Glomerular visceral epithelial cell (primary cell): ENCODE measurements around the gene CSTF2T.

Experiments used
- DNase-seq: peaks from one replicate; pipeline ENCODE4 v3.0.0-alpha.2; 2016; ENCODE audit errors: extremely low spot score

Gene CSTF2T, protein sequence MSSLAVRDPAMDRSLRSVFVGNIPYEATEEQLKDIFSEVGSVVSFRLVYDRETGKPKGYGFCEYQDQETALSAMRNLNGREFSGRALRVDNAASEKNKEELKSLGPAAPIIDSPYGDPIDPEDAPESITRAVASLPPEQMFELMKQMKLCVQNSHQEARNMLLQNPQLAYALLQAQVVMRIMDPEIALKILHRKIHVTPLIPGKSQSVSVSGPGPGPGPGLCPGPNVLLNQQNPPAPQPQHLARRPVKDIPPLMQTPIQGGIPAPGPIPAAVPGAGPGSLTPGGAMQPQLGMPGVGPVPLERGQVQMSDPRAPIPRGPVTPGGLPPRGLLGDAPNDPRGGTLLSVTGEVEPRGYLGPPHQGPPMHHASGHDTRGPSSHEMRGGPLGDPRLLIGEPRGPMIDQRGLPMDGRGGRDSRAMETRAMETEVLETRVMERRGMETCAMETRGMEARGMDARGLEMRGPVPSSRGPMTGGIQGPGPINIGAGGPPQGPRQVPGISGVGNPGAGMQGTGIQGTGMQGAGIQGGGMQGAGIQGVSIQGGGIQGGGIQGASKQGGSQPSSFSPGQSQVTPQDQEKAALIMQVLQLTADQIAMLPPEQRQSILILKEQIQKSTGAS

DNA sequence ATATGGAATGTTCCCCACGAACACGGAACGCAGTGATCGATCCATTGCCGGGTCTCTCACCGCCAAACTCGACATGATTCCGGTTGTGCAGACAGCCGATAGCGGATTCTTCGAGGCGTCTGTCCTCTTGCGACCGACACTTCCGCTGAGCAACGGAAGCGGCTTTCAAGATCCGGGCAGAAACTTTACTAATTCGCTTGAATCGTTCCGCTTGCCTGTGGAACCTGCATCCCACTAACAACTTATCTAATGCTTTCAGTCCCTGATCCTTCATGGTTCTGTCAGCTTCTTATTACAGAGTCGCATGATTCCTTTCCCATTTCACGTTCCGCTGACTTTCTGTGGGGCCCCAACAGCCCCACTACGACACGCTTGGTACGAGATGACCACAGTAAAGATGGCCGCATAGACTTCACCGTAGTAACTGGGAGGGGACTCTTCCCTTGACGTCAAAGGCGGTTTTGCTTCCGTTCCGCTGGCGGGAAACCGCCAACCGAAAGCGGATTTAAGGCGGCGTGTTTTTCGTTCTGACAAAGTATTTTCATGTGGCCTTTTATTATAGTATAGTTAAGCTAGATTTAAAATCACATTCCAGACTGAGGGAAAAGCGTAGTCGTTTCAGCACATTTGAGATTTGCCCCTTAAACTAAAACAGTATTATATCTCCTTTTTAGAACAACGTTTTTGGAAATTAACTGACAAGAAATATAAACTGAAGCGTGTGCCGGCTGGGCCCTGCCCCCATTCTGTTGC is at the start of gene CSTF2T:
CSTF2T (minus strand) TSS at position 121 of the 753 bp plus-strand sequence; CDS start at position 75, 46 bp downstream.
- DNase-seq = peak; percentile 91

DNA sequence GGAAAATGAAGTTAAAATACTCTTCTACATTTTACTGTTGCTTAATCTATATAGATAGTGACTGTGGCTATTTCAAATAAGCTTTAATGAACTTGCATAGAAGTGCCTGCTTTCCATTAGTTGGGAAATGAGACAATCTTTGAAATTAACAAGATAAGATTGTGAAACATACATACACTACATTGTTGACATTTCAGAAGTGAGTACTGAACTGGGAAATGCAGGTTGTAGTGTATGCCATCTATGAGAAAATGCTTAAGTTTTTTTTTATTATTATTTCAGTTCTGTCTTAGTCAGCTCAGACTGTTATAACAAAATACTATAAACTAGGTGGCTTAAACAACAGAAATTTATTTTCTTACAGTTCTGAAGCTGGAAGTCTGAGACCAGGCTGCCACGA is 49.6 kb upstream of the CSTF2T start:
- no peak for DNase-seq

DNA sequence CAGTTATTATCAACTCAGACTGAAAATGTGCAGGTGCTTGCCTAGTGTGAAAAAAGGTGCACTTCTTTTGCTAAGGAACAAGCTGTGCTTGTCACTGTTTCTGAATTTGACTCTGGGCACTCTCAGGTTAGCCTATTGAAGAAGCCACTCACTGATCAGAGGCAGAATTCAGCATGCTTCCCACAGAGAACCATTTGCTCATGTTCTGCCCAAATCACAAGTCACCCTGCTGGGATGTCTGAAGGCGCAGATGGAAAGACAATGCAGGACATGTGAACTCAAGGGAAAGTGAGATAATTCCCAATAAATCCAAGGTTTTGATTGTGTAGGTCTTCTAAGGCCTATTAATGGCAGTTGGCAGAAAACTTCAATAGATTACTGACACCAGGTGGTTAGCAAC is 47.8 kb upstream of the CSTF2T start:
- no peak for DNase-seq

DNA sequence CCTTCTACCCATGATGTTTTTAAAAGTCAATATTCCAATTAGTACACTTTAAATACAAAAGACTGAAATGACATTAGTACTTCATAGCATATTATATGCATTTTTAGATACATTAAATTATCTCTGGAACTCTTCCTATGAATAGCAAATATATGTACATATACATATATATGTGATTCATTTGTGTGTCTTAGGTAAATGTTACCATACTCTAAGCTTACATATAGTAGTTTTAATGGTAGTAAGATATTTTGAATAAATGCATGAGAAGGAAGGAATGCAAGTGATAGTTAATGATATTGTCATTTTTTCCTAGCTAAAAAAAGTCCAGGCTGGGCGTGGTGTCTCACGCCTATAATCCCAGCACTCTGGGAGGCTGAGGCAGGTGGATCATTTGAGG is 46.0 kb upstream of the CSTF2T start:
- no peak for DNase-seq

DNA sequence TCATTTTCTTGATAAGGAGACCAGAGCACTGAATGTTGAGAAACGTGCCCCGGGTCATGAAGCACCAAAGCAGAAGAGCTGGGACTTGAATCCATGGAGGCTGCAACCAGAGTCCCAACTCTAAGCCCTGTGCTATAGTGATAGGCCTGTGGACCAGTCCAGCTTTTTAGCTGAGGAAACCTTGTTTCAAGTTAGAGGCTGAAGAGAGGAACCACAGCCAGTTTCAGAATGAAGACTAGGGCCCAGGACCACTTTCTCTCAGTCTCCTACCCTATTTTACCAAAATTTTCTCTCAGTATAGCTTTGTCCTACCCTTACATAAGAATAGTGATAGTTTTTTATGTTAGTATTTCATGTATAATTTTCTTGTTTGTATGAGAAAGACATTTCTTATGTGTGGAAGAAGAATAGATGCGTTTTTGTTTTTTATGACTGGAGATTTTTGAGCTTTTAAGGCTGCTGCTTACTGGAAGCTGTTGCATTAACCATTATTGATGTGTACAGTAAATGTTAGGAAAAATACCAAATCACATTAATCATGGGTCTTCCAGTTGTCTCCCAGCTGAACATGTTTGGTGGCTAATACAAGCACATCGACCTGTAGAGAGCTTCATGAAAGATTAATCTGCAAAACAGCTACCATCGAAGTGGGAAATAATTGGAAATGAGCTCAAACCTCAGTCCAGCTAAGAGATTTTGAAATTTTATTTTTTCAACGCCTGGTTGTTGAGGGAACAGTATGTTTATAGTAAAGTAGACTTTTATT is 45.0 kb upstream of the CSTF2T start:
- DNase-seq = no peak

DNA sequence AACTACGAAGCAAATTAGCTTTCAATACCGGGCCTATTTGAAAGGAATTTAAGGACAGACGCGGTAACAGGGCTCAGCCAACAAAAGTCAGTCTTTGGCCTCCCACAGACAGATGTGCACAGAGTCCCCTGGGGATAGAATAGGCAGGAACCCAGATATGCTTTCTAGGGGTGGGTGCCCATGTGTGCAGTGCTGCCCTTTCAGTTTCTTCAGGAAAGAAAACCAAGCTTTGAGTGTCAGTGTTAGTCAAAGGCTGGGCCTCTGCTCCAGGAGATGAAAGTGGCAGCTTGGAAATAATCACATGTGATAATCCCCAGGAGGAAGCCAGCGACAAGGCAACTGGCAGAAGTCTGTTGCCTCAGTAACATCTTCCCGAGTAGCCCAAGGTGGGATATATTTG is 43.8 kb upstream of the CSTF2T start:
- DNase-seq = no peak

DNA sequence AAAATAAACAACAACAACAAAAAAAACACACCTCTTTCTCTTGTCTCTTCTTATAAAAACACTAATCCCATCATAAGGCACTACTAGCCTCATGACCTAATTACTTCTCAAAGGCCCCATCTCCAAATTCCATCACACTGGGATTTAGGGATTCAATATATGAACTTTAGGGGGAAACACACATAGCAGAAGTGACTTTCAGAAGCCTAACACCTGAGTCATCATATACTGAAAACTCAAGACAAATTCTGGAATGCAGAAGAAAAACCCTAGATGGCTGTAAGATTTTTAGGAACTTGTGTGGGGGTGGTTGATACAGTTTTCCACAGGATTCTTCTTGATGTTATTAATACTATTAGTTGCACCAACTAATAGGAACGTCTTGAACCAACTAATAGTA is 33.7 kb upstream of the CSTF2T start:
- no peak for DNase-seq

DNA sequence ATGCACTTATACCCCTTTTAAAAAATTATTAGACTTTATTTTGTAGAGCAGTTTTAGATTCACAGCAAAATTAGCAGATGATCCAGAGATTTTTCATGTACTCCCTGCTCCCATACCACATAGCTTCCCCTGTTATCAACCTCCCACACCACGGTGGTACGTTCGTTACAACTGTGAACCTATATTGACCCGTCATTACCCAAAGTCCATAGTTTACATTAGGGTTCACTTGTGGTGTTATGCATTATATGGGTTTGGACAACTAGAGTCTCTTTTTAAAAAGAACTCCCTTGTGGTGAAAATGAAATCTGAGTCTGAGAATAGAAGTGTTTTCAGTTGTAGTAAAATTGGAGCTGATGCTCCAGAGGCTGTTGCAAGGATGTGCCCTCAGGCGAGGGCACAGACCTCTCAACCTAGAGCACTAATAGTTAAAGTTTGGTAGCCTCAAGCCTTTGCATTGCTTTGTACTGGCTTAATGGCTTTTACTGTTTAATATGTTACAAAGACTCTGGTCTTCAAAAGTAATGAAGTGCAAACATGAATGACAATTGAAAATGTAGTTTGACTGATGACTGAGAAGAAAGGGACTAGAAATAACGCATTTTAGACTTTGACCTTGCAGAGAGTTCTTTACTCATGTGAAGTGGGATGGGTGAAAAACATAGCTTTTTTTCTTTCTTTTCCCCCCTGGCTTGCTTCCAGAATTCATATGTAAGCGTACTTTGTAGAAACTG is 30.6 kb upstream of the CSTF2T start:
- DNase-seq = no peak

DNA sequence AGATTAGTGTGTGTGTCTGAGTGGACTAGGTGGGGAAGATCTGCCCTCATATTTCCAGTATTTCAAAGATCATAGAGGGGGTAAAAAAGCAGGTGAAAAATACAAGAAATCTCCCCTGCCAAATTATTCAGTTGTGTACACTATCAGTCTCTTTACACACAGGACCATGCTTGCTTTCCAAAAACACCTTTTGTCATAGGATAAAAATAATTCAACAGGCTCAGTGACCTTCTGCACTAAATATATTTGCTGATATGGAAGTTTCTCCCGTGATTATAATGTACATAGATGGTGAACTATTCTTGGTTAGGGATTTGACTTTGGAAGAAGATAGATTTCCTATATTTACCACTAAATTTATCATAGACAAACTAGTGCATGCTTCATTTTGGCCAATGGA is 24.6 kb upstream of the CSTF2T start:
- no peak for DNase-seq

DNA sequence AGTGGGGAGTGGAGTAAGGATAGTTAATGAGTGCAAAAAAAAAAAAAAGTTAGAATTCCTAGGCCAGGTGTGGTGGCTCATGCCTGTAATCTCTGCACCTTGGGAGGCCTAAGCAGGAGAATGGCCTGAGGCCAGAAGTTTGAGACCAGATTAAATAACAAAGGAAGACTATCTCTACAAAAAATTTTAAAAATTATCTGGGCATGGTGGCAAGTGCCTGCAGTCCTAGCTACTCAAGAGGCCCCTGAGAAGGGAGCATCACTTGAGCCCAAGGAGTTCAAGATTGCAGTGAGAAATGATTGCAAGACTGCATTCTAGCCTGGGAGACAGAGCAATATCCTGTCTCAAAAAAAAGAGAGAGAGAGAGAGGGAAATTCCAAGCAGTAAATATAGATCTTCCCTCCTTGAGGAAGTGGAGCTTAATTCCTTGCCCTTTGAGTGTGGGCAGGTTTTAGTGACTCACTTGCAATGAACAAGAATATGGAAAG is 19.5 kb upstream of the CSTF2T start:
- DNase-seq = peak; percentile 62

DNA sequence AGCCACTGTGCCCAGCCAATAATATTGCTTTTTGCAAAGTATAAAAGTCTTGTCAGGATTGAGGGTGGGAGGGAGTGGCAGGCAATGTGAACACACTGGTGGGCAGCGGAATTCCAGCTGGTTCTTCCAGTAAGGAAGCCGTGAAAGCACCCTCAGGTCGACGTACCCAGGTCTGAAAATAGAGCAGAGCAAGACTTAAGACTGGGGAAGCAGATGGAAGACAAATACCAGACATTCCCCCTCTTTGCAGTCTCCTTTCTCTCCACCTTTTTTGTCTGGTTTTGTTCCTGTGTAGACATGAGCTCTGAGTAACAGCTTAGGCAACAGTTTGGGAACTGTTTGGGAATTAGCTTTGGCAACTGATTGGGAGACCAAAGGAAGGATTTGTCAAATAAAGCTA is 17.6 kb upstream of the CSTF2T start:
- DNase-seq = no peak

DNA sequence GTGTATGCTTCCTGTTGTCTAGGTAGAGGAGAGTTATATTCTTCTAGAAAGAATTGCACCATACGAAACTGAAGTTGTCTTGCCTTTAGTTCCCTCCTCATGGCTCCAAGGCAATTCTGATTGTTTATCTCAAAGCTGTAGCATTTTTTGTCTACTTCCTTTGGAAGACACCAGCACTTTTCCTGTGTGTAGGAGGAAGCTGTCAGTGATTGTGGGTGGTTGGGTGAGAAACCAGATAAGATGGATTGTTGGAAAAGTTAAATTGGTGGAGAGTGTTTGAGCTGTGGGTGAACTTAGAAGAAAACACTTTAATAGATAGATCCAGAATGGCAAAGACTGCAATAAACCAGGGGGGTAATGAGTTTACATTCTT is 12.1 kb upstream of the CSTF2T start:
- no peak for DNase-seq

DNA sequence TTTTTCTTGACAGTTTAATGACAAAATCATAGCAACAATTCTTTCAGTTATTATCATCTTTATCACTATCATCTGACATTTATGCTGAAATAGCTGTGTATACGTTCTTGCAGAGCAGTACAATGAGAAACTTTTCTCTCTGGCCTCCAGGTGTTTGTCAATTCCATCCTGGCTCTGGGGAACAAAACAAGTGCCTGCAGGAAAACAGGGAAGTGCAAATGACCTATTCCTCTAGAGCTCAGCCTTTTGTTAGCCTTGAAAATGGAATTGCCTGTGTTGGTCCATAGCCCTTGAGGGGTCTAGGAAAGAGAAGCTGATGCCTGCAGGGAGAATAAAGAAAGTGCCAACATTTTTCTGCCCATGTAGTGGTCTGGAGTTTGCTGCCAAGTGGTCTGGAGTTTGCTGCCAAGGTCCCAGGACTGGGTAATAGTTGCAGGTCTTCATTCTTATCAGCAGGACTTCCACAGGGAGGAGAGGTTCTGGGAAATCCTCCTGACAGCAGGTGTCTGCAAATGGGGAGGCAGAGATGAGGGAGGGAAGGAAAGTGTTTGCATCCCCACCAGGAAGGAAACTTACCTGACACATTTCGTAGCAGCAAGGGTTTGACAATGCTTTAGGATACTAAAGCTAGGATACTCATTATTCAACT is 10.1 kb upstream of the CSTF2T start:
- no peak for DNase-seq

DNA sequence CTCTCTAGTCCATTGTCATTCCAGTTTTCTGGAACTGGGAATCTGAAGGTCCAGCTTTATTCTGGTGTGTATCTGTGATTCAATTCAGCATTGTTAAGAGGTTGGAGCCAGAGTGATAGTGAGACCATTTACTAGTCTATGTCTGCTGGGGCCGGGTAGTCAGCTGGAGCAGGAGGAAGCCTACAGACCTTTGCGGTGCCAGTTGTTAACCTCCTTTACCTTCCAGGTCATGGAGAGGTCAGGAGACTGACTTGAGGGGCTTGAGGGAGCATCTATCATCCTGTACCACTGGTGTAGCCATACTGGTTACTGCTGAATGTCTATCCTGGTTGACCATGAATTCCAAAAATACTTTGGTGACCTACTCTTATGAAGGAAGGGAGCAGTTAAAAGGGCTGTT is 9.2 kb upstream of the CSTF2T start:
- no peak for DNase-seq

DNA sequence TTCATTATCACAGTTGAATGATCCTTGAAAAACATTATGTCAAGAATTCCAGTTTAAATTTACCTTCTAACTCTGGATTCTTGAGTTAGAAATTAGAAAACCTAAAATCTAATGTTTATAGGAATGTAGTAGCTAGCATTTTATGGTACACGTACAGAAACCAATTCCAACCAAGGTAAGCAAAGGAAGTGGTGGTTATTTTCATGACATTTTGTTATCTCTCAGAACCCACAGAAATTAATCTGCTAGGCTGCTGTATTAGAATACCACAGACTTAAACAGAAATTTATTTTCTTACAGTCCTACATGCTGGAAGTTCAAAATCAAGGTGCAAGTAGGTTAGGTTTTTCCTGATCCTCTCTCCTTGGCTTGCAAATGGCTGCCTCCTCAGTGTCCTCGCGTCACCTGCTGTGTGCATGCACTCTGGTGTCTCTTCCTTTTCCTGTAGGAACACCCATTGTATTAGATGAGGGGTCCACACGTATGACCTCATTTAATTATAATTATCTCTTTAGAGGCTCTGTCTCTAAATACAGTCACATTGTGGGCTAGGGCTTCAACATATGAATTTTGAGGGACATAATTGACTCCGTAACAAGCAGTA is 8.5 kb upstream of the CSTF2T start:
- no peak for DNase-seq

DNA sequence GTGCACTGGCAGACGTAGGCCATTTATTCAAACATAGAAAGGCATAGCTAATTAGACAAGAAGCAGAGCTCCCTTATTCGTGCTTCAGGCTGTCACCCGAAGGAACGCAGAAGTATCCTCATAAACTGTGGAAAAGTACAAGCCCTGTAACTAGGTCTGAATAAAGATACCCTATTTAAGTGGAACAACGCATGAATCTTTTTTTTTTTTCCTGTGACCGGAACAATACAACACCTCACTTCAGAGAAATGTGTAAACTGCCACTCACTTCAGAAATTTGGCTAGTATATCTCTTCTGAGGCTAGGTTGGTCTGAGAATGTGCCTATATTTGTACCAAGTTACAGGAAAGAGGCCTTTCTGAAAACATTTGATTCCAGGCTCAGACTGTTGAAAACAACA is 8.0 kb upstream of the CSTF2T start:
- no peak for DNase-seq

DNA sequence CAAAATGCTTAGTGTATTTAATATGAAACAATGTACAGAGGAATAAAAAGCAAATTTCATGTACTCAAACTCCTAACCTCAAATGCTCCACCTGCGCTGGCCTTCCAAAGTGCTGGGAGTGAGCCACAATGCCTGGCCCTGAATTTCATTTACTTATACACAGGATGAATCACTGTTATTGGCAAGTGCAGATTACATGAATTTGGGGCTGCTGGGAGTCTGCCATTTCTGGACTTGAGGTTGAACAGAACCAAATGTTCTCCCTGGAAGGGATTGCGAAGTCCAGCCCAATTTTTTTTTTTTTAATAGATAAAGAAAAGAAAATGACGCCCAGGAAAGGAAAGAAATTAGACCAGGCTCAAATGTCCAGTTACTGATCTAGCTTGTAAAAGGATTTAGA is 6.8 kb upstream of the CSTF2T start:
- no peak for DNase-seq

DNA sequence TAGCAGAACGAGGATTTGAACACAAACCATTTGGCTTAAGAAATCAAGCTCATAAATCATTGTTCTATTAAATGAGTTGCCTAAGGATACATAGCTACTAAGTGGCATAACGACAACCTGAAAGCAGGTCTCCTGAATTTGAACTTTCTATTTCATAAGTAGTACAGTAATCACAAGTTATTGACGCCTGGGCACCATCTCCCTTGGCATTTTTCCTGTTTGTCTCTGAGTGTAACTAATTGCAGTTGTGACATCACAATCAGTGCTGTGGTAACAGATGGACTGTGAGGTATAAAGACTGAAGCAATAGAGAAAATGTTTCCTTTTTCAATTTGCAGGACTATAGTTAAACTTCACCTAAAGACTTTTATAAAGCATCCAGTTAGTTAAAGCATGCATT is 6.4 kb upstream of the CSTF2T start:
- DNase-seq = no peak

DNA sequence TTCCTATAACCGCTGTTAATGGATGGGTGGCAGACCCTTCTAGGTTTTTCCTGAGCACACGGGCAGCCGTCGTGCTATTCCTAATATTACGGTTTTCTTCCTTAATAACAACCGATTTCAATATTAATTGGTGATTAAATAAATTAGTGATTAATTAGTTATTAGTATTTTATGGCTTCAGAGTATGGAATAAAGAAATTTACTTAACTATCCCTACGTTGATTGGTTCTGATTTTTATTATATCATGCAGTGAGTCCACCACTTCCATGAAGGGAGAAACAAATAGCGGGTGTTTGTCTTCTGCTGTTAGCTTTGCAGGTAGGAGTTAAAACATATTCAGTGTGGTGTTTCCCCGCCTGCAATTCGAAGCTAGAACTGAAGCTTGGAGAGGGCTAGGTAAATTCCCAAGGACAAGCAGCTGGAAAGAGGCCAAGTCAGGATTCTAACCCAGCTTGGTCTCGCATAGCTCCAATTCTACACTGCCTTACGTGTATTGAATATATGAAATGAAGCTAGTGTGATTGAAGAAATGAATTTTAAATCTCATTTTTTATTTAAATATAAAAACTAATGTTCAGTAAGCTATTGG is 928 bp upstream of the CSTF2T start:
- peak; percentile 50 for DNase-seq

DNA sequence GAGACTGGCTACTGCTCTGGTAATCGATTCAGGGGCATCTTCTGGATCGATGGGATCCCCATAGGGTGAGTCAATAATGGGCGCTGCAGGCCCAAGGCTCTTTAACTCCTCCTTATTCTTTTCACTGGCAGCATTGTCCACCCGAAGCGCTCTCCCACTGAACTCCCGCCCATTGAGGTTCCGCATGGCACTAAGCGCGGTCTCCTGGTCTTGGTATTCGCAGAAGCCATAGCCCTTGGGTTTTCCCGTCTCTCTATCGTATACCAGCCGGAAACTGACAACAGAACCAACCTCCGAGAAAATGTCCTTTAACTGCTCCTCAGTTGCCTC is 285 bp downstream of the CSTF2T start:
- no peak for DNase-seq
